ENCODE results near the gene KCNG4. TPM values are rescaled to one million over a fixed set of nuclear protein-coding genes. Genes with fewer than 3 reads are reported as not detected.

The KCNG4 gene
- total RNA-seq, 1 experiment from 2014 or later = not detected

DNA sequence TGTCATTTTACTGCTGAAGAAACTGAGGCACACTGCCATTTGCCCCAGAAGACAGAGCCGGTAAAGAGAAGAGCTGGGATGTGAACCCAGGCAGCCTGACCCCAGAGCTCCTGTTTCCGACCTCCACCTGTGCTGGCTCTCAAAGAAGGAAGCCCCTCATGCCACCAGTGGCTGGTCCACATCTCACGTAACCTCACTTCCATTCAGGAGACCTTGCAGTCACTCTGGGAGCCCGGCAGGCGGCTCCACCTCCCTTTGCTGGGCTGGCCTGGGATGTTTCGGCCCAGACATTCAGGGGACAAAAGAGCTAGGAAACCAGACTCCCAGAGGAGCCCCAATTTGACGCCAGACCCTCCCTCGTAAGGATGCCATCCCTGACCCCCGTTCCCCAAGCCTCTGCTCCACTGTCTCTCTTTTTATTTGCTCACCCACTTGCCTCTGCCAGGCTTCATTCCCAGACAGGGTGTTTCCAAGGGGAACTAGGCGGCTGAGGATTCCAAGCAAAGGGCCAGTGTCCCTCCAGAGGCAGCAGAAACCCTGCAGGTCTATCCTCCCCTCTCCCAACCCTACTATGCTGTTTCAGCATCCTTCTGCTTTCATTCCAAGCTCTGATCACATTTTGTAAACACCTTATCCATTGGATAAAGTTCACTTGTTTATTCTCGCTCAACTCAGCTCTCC is 55.8 kb downstream of the KCNG4 start:
- ATAC-seq = no peak

More for the DNA sequence above, 55.8 kb downstream of the KCNG4 start:
- H4K20me1 ChIP-seq (ENCODE audit: insufficient read depth) = no peaks in the 10 kb centered on the region
- H3K4me2 ChIP-seq (ENCODE audit: low read length) = no peak overlapping the region
- CTCF ChIA-PET = interaction anchor here (0.7 kb wide), 1 partner anchor 124 kb away, joined by 3 read pairs; no protein-coding TSS in a partner anchor
- no TSS peak for BruUV-seq (replicated peaks)
- TF ChIP-seq RAD21 (IDR thresholded peaks at IDR 0.05; ENCODE audit: low read depth) (0 out of 2 replicates have a peak, but pooled peaks have one; percentile 17), CTCF (IDR thresholded peaks at IDR 0.05 in 2 of 3, conservative IDR thresholded peaks at IDR 0.05 in 1 of 3; ENCODE audit: borderline replicate concordance in 1 of 3, insufficient read depth in 1 of 3, low read depth in 2 of 3, low read length in 2 of 3) (peak in 1 of 3 experiments; percentile 19; a peak in 2 of 6 replicates), FOSL1 (IDR thresholded peaks at IDR 0.05; ENCODE audit: low read depth) (no peak)
- no peak overlapping the region for H2AFZ ChIP-seq (ENCODE audit: low read depth, low read length, poor library complexity, severe bottlenecking)
- H3K4me1 ChIP-seq (ENCODE audit: control insufficient read depth in 1 of 2, insufficient read depth in 2 of 2, low read length in 2 of 2) = peaks cover 9 to 14% of the 10 kb centered on the region in 2 experiments; a peak in 3 of 4 replicates
- RAD21 ChIA-PET (ENCODE audit: low non-redundant PET in 1 of 2, low total read pairs in 2 of 2, uncharacterized antibody in 2 of 2, unreplicated experiment in 2 of 2) = no interaction called here
- no peaks in the 10 kb centered on the region for H3K27me3 ChIP-seq (ENCODE audit: insufficient read depth, low read length)
- H3K79me2 ChIP-seq (ENCODE audit: insufficient read depth, low read length) = peaks cover 46% of the 10 kb centered on the region
- intact Hi-C loops (cut with micrococcal nuclease) = loop anchor here (10.0 kb wide), 1 partner anchor 301 kb away; no protein-coding TSS in a partner anchor
- H3K27ac ChIP-seq (ENCODE audit: low read depth, low read length) = no peak overlapping the region
- no peak overlapping the region for H3K9ac ChIP-seq (ENCODE audit: low read length)
- no peaks in the 10 kb centered on the region for H3K9me2 ChIP-seq (ENCODE audit: insufficient read depth)
- DNase-seq (ENCODE audit: low read depth, low spot score) = no peak
- H3K36me3 ChIP-seq (ENCODE audit: control insufficient read depth in 1 of 2, insufficient read depth in 2 of 2, low read length in 2 of 2) = peaks cover 27 to 50% of the 10 kb centered on the region in 2 experiments; a peak in 3 of 4 replicates
- H3K9me3 ChIP-seq (ENCODE audit: control insufficient read depth in 1 of 2, insufficient read depth in 1 of 2, low read depth in 1 of 2, low read length in 2 of 2) = no peaks in the 10 kb centered on the region
- POLR2A ChIA-PET = no interaction called here
- no peak overlapping the region for H3K4me3 ChIP-seq (replicated peaks in 1 of 2; ENCODE audit: low read depth in 1 of 2, low read length in 2 of 2)

Data from HCT116 (cell line).